ENCODE data around the gene UST. TPM values are rescaled to one million over a fixed set of nuclear protein-coding genes. Genes with fewer than 3 reads are reported as not detected.
A peak's percentile ranks its signal among the peaks of the same experiment; 100 is the strongest.
"Not testable (repeated sequence)": the region's sequence is repeated elsewhere in the genome, so short reads cannot be mapped to it uniquely, and the experiment has no call there.

The UST gene
- total RNA-seq, 1 experiment from 2014 or later, result 14.0 TPM

DNA sequence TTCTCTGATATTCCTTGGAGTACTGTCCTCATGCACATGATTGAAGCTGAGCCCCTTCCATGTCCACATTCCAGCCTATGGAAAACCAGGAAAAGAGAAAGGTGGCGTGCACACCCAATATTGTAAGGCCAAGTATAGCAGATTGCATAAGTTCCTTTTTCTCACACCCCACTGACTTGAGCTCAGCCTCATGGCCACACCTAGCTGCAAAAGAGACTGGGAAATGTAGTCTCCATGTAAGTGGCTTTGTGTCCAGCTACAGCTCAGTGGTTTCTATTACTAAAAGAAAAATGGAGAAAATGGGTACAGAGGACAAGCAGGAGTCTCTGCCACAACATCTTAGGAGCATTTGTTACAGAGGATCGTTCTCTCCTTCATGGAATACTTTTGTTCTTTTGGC lies 10.8 kb upstream of the UST start:
- no peak for DNase-seq (ENCODE audit: low read depth)

DNA sequence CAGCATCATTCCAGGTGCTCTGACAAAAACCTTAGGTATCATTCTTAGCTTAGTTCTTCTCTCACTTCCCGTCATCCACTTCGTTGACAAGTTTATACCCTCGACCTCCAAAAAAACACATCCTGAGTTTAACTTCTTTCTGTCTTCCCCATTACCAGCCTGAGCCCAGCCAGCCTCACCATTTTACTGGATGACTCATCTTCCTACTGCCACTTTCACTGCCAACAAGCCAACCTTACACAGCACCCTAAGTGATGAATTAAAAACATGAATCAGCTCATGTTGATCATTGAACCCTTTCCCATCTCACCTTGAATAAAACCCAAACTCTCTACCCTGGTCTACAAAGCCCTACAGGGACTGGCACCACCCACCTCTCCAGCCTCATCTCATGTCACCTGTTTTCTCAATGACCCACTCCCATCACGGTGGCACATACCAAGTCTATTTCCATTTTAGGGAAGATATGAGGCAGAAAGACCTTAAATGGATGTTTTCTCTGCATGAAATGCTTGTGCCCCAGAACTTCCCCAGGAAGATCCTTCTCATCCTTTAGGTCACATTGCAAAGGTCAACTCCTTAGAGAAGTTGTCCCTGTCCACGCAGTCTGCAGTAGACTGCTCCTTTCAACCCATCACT lies 9.9 kb upstream of the UST start:
- DNase-seq (ENCODE audit: low read depth), result peak; percentile 61

- no peak for DNase-seq (ENCODE audit: low read depth)
Observed at GRCh38 chr6:148737806-148738205, 9.0 kb upstream of the UST start.

- DNase-seq (ENCODE audit: low read depth), result no peak
Observed at GRCh38 chr6:148738946-148739821, 7.6 kb upstream of the UST start.

- DNase-seq (ENCODE audit: low read depth), result no peak
Observed at GRCh38 chr6:148739822-148740128, 7.1 kb upstream of the UST start.

DNA sequence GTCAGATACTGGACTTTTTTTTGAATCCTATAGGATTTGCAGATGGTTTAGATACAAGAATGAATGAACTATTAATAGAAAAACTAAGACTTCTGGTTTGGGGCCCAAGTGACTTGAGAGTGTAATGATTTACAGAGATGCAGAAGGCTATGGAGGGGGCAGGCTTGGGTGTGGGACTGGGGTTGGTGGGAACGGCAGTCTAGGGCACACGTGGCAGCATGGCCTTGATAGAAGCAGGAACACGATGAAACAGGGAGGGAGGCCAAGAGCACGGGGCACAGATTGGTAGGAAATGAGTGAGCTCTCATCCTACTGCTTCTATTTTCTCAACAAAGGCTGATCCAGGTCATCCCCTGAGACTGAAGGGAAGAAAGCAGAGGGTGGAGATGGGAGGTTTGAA lies 3.4 kb upstream of the UST start:
- DNase-seq (ENCODE audit: low read depth), result no peak

DNA sequence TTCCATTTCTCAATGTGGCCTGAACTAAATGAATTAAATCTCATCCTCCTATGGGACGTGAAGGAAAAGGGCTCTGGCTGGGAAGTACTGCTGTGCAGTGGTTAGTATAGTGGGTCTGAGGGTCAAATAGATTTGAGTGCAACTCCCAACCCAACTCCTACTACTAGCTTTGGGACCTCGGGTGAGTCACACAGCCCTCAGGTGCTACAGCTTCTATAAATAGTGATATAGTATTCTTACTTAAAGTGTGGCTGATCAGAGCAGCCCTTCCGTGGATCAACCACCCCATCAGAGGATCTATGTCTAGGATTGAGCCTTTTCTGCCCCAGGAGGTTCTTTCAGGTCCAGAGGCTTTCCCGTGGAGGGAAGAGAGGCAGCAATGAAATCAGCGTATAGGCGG lies 904 bp upstream of the UST start:
- peak; percentile 41 for DNase-seq (ENCODE audit: low read depth)

- DNase-seq (ENCODE audit: low read depth), result no peak
Observed at GRCh38 chr6:148747145-148747470, 278 bp downstream of the UST start.

DNA sequence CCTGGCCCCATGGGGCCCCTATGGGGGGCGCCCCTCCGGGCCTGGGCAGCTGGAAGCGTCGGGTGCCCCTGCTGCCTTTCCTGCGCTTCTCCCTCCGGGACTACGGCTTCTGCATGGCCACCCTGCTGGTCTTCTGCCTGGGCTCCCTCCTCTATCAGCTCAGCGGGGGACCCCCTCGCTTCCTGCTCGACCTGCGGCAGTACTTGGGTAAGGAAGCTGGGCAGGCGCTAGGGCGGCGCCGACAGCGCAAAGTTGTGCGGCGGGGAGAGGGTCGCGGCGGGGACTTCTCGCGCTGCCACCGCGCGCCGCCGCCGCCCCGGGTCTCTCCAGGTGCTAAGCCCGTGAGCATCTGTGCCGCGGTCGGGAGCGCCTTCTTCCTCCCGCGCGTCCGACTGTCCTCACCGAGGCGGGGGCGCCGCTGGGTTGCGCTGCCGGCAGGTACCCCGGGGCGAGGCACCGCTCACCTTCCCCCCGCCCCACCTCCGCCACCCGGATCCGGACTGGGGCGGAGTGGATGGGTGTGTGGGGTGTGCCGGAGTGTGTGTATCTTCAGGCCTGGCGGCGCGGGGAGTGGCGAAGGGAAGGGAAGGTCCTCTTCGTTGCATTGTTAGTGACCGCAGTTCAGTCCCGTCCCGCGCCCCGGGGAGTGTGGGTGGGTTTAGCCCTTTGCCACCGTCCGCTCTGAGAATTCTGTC lies 788 bp downstream of the UST start:
- DNase-seq (ENCODE audit: low read depth), result peak; percentile 61

DNA sequence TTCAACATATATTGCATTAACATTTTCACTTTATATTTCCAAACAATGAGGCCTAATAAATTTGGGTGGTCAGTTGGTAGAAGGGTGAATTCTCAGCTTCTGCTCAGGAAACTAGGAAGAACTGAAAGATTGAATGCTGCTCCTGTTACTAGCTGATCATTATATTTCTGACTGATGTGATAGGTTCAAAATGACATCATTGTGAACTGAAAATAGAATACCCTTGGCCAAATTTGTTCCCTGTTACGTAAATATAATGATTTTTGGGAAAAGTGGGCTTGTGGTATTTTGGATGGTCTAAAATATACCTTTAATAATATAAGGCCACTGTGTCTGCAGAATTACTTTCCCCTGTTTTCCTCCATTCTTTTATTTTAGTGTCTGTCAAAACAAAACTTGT lies 2.8 kb downstream of the UST start:
- DNase-seq (ENCODE audit: low read depth), result no peak

DNA sequence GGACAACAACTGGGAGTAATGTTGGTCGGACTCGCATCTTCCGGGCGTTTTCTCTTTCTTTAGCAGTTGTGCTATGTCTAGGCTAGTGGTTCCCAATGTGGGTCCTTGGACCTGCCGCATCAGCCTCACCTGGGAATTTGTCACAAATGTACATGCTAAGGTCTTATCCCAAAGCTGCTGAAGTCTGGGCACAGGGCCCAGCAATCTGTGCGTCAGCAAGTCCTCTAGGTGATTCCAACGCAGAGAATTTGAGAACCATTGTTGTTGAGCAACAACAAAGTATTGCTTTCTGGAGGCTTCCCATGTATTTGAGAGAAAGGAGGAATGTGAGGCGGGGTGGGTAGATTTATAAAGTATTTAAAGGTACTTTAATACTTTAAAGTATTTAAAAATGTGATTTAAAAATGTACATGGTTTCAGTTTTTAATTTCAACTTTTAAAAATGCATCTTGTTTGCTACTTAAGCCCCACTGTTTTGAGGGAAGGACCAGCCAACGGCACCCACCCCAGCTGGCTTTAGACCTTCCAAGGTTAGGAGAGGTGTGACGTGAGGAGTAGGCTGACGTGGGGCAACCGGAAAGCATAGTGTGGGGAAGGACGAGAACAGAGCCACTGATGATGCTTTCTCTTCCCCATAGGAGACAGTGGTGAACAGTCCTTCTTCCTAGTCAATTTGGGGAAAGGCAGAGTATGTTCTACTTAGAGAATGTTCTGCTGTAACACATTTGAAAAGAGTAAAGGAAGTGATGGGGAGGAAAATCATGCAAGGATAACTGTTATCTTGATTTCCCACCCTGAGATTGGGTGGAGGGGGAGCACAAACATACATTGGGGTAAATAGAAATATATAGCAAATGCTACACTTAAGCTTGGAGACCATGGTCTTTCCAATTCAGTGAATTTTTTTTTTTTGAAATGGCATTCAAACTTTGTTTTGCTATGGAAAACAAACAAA lies 4.3 kb downstream of the UST start:
- no peak for DNase-seq (ENCODE audit: low read depth)

DNA sequence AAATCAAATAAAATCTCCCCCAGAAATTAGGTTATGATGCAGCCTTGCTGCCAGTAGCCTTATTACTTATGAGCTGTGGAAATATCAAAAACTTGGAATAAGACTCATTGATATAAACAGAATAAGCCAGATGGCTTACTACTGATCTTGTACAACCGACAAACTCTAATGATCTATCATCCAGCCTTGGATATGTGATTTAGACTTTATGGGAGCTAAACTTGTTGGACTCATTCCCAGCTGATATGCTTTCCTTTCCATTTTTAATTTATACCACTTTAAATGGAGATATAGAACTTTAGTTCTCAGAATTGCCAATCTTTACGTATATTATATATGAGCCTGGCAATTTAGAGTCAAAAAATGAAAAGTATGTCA lies 5.0 kb downstream of the UST start:
- no peak for DNase-seq (ENCODE audit: low read depth)

- DNase-seq (ENCODE audit: low read depth), result not testable (repeated sequence)
Observed at GRCh38 chr6:148755379-148755778, 8.5 kb downstream of the UST start.

GRCh38 chr6:148757944-148758480 lies 11.2 kb downstream of the UST start:
- DNase-seq (ENCODE audit: low read depth), result no peak

- no peak for DNase-seq (ENCODE audit: low read depth)
Observed at GRCh38 chr6:148758492-148758891, 11.7 kb downstream of the UST start.

- DNase-seq (ENCODE audit: low read depth), result peak; percentile 1
Observed at GRCh38 chr6:148760258-148760534, 13.4 kb downstream of the UST start.

DNA sequence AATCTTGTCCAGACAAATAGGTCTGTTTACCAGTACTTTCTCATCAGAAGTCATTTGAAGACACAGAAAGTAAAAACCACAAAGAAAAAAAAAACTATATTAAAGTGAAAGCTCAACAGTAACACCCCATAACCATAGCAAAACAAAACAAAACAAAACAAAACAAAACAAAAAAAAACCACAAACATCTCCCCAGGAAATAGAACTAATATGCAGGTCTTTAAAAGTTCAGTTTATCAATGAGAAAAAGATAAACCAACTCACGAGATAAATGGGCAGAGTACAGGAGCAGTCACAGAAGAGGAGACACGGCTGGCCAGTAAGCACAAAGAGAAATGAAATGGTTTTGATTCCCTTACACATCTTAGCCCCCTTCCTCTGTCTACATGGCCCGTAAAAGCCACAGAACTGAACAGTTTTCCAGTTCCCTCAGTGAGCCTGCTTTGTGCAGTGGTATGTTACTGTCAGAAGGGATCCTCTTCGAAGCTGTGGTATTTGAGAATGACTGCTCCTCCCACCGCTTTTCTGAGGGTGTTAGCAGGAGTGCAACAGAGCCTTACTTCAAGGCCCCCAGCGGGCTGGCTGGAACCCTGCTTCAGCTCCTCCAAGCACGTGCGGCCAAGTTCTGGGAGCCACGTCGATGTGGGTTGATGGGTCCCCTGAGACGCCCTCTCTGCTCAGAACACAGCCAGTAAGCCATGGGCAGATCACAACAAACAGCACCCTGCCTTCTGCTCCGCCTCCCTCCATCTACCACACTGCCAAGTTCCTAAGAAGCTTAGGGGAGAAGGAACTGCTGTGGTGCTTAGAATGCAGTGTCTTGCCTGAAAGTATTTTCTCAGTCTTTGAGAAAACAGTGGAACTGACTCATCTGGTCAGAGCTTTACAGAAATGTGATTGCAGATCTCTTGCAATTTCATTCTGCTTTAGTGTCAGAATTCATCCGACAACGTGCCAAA lies 14.0 kb downstream of the UST start:
- peak; percentile 78 for DNase-seq (ENCODE audit: low read depth)

GRCh38 chr6:148761527-148762011 lies 14.7 kb downstream of the UST start:
- no peak for DNase-seq (ENCODE audit: low read depth)

- DNase-seq (ENCODE audit: low read depth), result no peak
Observed at GRCh38 chr6:148762231-148762630, 15.4 kb downstream of the UST start.
